Measurements from ENCODE around the gene FAM107B.

The FAM107B gene

DNA sequence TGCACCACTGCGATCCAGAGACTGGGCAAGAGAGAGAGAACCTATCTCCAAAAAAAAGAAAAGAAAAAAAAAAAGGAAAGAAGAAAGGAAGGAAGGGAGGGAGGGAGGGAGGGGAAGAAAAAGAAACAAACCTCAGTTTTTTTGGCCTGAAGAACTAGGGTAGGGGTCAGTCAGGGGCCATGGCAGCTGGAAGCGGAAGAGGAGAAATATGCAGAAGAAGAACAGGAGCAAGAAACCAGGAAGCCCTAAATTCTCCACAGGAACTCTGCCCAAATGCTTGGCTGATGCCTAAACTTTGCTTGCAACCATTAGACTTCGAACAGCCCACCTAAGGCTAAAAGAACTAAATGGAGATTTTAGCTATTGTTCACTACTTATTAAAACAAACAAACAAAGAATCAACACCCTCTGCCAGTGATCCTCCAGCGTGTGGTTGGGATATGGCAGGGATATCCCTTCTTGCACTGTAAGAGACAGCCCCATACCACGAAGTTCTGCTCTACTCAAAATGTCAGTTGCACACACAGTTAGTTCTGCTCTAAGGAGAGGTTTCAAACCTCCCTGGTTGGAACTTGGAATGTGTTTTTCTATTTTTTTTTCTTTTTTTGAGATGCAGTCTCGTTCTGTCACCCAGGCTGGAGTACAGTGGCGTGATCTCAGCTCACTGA is 139.5 kb downstream of the FAM107B start:
- no peak for TF ChIP-seq GATA3 (IDR thresholded peaks at IDR 0.05; ENCODE audit: low read depth, low read length)
- no peak for TF ChIP-seq GATA2 (IDR thresholded peaks at IDR 0.05; ENCODE audit: low read depth, low read length)

DNA sequence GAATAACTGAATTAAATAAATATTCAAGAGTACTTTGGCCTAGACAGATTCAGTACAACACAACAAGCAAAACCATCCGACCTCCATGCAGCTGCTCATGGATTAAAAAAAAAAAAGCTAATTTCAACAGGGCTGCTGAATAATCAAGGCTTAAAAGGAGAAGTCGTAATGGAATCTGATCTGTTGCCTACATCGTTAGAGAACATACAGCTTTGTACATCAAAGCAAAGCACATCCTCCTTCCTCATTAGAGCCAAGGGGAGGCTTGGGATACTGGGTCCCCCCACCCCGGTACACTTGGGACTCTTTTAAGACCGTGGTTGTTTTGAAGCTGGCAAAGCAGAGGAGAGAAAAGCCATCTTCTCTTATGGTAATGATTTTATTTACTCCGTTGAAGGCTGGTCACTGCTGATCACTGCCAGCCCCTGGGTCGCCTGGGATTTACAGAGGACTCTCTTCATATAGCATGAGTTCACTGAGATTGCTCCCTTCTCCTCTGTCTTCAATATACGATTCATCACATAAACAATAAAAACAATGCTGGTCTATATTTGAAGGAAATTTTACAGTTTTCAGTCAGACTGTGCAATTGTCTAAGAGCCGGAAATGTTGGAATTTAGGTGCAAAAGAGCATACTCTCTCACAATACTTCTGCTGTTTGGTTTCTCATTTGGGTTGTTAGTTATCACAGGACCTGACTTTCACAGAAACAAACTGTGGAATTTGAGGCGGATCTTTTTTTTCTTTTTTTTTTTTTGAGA is 148.8 kb downstream of the FAM107B start:
- TF ChIP-seq GATA2 (IDR thresholded peaks at IDR 0.05; ENCODE audit: low read depth, low read length), result no peak
- no peak for TF ChIP-seq GATA3 (IDR thresholded peaks at IDR 0.05; ENCODE audit: low read depth, low read length)

DNA sequence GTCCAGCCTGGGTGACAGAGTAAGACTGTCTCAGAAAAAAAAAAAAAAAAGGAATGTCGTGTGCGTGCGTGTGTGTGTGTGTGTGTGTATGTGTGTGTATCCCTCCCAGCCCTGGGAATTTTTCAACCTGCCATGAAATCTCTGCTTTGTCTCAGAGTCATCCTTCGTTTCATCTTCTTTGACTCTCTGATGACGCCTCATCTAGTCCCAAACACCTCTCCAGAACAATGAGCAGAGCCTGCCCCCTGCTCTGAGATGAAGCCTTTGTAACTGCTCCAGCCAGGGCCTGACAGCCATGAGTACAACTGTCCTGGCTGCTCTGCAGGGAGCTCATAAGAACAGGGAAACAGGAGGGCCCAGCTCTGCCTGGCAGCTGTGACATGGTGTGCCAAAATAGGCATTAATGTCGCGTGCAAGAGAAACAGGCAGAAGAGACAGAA is 149.5 kb downstream of the FAM107B start:
- TF ChIP-seq GATA2 (IDR thresholded peaks at IDR 0.05; ENCODE audit: low read depth, low read length) (no peak), GATA3 (IDR thresholded peaks at IDR 0.05; ENCODE audit: low read depth, low read length) (no peak)

DNA sequence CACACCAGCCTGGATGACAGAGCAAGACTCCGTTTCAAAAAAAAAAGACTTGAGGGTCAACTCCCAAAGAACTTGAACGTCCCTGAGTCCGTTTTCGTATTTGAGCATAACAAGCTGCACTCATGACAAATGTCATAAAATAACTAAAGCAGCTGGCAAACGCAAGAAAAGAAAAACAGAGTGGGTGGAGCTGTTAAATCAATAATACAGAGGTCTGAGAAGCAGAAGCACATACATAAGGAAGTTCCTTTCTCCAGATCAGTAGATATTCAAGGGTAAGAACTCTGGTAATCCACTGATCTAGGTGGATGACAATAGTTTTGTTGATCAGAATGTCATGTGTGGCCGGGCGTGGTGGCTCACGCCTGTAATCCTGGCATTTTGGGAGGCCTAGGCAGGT is 150.1 kb downstream of the FAM107B start:
- TF ChIP-seq GATA2 (IDR thresholded peaks at IDR 0.05; ENCODE audit: low read depth, low read length) (no peak), GATA3 (IDR thresholded peaks at IDR 0.05; ENCODE audit: low read depth, low read length) (no peak)

DNA sequence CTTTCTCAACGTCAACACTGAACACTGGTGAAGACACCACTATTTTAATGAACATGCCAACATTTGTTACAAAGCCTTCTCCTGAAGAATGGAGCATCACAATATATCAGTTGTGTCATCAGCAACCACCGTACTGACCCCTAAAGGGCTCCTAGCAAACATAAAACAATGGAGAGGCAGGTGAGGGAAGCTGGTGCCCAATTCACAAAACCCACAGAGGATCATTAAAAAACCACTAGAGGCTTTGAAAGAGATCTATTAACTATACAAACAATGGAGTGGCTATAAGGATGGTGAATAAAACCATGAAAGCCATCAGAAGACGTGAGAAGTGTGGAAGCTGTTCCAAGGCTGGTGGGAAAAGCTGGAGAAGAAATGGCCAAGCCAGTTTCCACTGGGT is 150.8 kb downstream of the FAM107B start:
- TF ChIP-seq GATA3 (IDR thresholded peaks at IDR 0.05; ENCODE audit: low read depth, low read length) (no peak), GATA2 (IDR thresholded peaks at IDR 0.05; ENCODE audit: low read depth, low read length) (no peak)

DNA sequence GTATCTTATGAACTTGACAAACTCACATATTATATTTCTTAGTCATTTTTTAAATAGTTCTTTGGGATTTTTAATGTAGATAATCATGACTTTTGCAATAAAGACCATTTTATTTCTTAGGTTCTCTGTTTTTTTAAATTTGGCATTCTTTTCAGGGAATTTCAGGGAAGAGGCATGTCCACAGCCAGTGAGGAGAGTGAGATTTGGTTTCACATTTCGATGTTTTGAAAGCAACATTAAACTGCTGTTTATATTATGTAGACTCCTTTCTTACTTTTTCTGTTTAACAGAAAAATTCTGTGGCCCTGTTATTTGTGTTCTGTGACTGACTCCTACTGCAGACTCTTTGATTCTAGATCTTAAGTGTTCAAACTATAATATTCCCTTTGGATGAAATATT is 153.7 kb downstream of the FAM107B start:
- TF ChIP-seq GATA3 (IDR thresholded peaks at IDR 0.05; ENCODE audit: low read depth, low read length) (no peak), GATA2 (IDR thresholded peaks at IDR 0.05; ENCODE audit: low read depth, low read length) (no peak)

DNA sequence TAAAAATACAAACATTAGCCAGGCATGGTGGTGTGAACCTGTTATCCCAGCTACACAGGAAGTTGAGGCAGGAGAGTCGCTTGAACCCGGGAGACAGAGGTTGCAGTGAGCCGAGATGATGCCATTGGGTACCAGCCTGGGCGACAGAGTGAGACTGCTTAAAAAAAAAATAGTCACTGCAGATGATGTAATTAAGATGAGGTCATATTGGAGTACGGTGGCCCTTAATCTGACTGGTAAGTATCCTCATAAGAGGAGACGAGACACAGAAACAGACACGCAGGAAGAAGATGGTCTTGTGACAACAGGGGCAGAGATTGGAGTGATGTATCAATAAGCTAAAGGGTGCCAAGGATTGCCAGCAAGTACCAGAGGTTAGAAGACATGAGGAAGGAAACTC is 156.0 kb downstream of the FAM107B start:
- no peak for TF ChIP-seq GATA3 (IDR thresholded peaks at IDR 0.05; ENCODE audit: low read depth, low read length)
- TF ChIP-seq GATA2 (IDR thresholded peaks at IDR 0.05; ENCODE audit: low read depth, low read length), result no peak

DNA sequence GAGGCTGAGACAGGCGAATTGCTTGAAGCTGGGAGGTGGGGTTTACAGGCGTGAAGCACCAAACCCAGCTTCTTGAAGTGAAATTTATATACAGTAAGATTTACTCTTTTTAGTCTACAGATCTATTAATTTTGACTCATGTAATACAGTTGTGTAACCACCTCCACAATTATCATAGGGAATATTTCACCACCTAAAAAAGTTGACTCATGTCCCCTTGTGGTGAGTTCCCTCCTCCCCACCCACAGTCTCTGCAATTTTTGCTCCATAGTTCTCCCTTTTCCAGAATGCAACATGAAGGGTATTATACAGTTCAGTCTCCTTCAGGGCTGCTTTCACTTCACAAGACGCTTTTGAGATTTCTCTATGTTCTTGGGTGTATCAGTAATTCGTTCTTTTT is 156.8 kb downstream of the FAM107B start:
- TF ChIP-seq GATA2 (IDR thresholded peaks at IDR 0.05; ENCODE audit: low read depth, low read length) (no peak), GATA3 (IDR thresholded peaks at IDR 0.05; ENCODE audit: low read depth, low read length) (no peak)

DNA sequence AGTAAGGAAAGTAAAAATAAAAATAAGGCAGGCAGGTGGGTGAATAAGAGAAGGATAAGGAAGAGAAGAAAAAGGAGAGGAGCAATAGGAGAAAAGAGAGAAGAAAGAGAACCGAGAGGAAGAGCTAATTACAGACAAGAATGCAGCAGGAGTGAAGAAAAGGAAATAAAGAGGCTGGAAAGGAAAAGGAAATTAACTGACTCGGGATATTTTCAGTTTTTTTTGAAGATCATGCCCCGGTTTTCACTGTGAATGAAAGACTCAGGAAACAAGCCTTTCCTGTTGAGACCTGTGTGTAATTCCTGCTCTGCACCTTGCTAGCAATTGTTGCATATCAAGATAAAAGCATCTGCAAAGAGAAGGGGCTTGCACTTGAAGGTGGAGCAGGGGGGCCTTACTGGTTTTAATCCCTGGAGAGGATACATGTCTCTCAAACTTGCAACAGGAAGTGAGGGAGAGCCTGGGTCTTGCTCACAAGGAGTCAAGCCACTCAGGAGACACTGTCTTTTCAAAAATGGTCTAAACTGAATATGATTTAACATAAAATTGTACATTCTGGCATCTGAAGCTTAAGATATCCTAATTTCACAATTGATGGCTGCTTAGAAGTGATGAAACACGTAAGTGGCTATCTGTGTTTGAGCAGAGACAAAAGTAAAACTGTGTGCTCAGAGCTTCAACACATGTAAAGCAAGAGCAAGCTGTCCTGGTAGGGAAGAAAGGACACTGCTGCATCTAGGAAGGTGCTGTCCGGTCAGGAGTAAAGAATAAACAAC is 157.6 kb downstream of the FAM107B start:
- TF ChIP-seq GATA3 (IDR thresholded peaks at IDR 0.05; ENCODE audit: low read depth, low read length) (no peak), GATA2 (IDR thresholded peaks at IDR 0.05; ENCODE audit: low read depth, low read length) (no peak)

DNA sequence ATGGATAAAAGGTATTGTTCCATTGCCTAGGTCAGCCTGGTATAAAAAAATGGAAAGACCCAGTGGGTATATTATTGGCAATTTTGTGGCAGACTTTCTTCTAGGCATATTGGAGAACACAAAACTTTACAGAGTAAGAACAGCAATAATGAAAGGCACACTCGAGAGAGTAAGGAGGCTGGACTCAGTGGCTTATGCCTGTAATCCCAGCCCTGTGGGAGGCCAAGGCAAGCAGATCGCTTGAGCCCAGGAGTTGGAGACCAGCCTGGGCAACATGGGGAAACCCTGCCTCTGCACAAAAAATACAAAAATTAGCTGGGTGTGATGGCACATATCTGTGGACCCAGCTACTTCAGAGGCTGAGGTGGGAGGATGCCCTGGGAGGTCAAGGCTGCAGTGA is 158.2 kb downstream of the FAM107B start:
- TF ChIP-seq GATA3 (IDR thresholded peaks at IDR 0.05; ENCODE audit: low read depth, low read length) (no peak), GATA2 (IDR thresholded peaks at IDR 0.05; ENCODE audit: low read depth, low read length) (no peak)

DNA sequence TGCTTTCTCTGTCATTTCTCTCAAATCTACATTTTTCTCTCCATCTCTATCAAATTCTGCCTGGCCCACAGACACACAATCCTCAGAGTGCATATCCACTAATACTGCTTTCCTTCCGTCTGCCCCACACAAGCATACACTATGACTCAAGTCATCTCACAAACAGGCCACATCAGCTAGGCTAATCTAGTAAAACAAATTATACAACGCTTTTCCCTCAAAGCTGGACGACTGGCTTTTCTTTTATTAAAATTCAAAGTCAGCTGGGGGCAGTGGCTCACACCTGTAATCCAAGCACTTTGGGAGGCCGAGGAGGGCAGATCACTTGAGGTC is 161.1 kb downstream of the FAM107B start:
- TF ChIP-seq GATA2 (IDR thresholded peaks at IDR 0.05; ENCODE audit: low read depth, low read length) (no peak), GATA3 (IDR thresholded peaks at IDR 0.05; ENCODE audit: low read depth, low read length) (no peak)

DNA sequence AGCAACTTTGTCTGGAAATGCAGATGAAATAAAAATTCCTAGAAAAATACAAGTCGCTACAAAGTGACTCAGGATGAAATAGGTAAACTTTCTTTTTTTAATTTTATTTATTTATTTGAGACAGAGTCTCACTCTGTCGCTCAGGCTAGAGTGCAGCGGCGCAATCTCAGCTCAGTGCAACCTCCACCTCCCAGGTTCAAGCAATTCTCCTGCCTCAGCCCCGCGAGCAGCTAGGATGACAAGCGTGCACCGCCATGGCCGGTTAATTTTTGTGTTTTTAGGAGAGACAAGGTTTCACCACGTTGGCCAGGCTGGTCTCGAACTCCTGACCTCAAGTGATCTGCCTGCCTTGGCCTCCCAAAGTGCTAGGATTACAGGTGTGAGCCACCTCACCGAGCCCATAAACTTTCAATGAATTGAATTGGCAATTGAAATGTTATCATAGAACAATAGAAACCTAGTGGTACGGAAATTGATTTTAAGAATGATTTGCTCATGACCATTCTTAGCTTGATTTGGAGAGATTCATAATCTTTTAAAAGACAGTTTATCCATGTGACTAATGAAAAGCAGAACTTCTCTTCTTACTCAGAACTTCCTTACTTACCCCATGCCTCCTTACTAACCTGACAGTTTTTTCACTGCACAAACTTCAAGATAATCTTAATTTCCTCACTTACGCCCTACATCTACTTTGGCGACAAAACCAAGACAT is 161.7 kb downstream of the FAM107B start:
- no peak for TF ChIP-seq GATA3 (IDR thresholded peaks at IDR 0.05; ENCODE audit: low read depth, low read length)
- no peak for TF ChIP-seq GATA2 (IDR thresholded peaks at IDR 0.05; ENCODE audit: low read depth, low read length)

DNA sequence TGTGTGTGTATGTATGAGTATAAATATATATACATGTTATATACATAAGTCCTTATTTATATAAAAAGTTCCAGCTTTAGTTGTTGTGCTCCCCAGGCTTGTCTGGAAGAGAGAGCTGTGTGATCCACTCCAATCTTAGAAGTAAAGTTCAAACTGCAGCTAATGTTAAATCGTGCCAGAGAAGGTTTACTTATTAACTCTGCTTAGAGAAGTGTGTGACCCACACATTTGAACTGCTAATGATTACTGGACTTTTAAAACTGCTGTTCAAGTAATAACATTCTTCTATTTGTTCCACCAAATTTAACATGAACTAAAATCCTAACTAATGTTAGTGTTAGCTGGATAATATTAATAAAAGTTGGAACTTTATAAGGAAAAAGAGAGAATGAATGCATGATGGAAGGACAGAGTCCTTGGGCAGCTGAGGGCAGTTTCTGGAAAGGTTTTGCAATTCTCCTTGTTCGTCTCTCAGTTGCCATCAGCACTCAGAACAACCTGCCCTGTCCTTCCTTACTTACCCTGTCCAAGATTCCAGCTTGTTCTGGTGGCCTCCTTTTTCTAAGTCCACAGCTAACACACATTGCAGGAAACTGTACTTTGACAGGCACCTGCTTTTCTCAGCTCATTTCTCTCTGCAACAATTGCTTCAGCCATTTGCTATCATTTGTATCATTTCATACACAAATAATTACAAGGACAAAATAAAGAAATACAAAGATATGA is 162.6 kb downstream of the FAM107B start:
- TF ChIP-seq GATA2 (IDR thresholded peaks at IDR 0.05; ENCODE audit: low read depth, low read length) (no peak), GATA3 (IDR thresholded peaks at IDR 0.05; ENCODE audit: low read depth, low read length) (no peak)
